SK-N-MC (cell line): ENCODE data around the gene GET4.
"Not testable (repeated sequence)": the region's sequence is repeated elsewhere in the genome, so short reads cannot be mapped to it uniquely, and the experiment has no call there.

Experiments used
- DNase-seq: peaks from one replicate; pipeline ENCODE4 v3.0.0-alpha.2; 2011; ENCODE audit warnings: low read depth, low spot score
- H3K27ac ChIP-seq: fragments of 200-600 bp; sonication (generic); 2 replicates; pipeline ENCODE4 v1.5.1; 2016; ENCODE audit warnings: mixed run types
- H3K36me3 ChIP-seq: fragments of 200-600 bp; sonication (generic); 2 replicates; pipeline ENCODE4 v1.6.1; 2017; ENCODE audit warnings: antibody characterized with exemption, low read length, mixed read lengths; ENCODE audit not compliant: insufficient read depth
- H3K4me3 ChIP-seq: fragments of 200-600 bp; sonication (generic); 2 replicates; pipeline ENCODE4 v1.5.1; 2016
- H3K9ac ChIP-seq: fragments of 200-600 bp; sonication (generic); 2 replicates; pipeline ENCODE4 v1.8.0; 2017; ENCODE audit warnings: mixed run types, mixed read lengths; ENCODE audit not compliant: insufficient read length
- H3K9me3 ChIP-seq: fragments of 200-600 bp; sonication (generic); 2 replicates; pipeline ENCODE4 v1.6.1; 2017; ENCODE audit warnings: low read depth, mild to moderate bottlenecking, antibody characterized with exemption, low read length, moderate library complexity, mixed read lengths
- EZH2 ChIP-seq: fragments of 200-600 bp; sonication (generic); IDR thresholded peaks from one replicate; pipeline ENCODE4 v1.6.1; 2017; ENCODE audit warnings: antibody characterized with exemption
- FOXP2 ChIP-seq: optimal IDR thresholded peaks from 2 replicates; pipeline ENCODE3; 2011; ENCODE audit warnings: mild to moderate bottlenecking, moderate library complexity; ENCODE audit not compliant: insufficient read depth; ENCODE audit errors: extremely low read length, control extremely low read depth
- POLR2AphosphoS5 ChIP-seq: IDR thresholded peaks from 2 replicates; pipeline ENCODE4 v1.6.1; 2012; ENCODE audit warnings: mild to moderate bottlenecking, low read depth, low read length, borderline replicate concordance

The GET4 gene

DNA sequence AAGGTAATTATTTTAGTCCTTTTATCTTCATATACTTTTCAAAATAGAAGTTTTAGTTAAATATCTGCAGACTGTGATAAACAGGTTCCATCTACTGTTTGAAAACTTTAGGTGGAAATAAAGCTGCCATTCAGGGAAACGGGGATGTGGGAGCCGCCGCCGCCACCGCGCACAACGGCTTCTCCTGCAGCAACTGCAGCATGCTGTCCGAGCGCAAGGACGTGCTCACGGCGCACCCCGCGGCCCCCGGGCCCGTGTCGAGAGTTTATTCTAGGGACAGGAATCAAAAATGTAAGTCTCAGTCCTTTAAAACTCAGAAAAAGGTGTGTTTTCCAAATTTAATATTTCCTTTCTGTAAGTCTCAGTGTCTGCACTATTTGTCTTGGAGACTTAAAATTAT, 33.1 kb upstream of the GET4 start:
- Histone ChIP-seq H3K9me3 (no peaks in the 10 kb centered on the region), H3K9ac (no peak overlapping the region), H3K36me3 (peaks cover 38% of the 10 kb centered on the region), H3K27ac (no peak overlapping the region), H3K4me3 (no peak overlapping the region)
- TF ChIP-seq FOXP2 (no peak), EZH2 (no peak), POLR2AphosphoS5 (no peak)
- no peak for DNase-seq

DNA sequence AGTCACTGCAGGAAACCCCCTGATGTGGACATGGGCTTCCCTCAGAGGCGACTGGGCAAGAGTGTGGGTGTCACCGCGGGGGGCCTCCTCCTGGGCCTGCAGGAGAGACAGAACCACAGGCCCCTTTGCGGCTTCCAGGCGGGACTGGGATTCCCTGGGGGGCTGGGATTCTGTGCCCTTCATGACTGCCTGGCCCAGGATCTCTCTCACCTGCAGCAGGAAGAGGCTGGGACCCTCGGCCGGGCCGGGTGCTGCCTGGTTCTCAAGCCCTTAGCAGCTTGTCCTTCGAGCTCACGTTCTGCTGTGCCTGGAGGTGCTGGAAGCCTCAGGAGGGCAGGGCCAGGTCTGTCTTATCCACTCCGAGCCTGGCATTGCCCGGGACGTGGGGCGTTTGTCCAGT, 32.3 kb upstream of the GET4 start:
- Histone ChIP-seq H3K9ac (no peak overlapping the region), H3K4me3 (no peak overlapping the region), H3K9me3 (no peaks in the 10 kb centered on the region), H3K36me3 (peaks cover 43% of the 10 kb centered on the region), H3K27ac (no peak overlapping the region)
- TF ChIP-seq FOXP2 (no peak), POLR2AphosphoS5 (no peak), EZH2 (no peak)
- DNase-seq: no peak

DNA sequence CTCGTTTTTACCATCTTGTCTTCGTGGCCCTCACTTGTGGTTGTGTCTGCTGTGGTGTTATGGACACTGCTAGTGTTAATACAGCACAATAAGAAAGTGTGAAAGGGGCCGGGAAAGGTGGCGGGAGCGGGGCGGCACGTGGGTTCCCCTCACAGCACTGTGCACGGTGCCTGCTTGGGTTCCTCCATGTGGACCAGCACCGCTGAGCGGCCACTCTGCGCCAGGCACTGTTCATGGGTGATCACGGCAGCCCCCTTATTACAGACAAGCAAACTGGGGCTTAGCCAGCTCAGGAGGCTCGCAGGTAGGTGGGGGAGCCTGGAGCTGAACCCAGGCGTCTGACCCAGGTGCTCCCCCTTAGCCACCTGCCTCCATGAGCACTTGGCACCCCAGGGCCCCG, 31.8 kb upstream of the GET4 start:
- Histone ChIP-seq H3K9ac (no peak overlapping the region), H3K36me3 (peaks cover 47% of the 10 kb centered on the region), H3K4me3 (no peak overlapping the region), H3K9me3 (no peaks in the 10 kb centered on the region), H3K27ac (no peak overlapping the region)
- no peak for TF ChIP-seq FOXP2
- no peak for TF ChIP-seq POLR2AphosphoS5
- TF ChIP-seq EZH2: no peak
- DNase-seq: no peak

DNA sequence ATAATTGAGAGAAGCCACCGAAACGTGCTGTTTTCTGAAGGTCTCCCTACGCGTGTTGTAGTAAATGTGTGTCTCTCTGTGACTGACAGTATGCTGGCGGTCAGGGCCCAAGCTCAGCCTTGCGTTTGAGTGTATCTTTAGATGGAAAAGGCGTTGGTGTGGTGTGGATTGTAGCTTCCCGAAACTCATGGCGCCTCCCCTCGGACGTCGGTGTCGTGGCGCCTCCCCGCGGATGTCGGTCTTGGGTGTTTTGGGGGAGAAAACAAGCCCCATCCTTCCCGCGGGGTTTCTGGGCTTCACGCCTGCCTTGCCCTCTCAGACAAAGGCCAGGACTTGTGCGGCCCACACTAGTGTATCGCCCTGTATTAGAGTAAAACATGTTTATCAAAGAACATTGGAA, 31.3 kb upstream of the GET4 start:
- Histone ChIP-seq H3K4me3 (no peak overlapping the region), H3K9ac (no peak overlapping the region), H3K27ac (no peak overlapping the region), H3K9me3 (no peaks in the 10 kb centered on the region), H3K36me3 (peaks cover 48% of the 10 kb centered on the region)
- DNase-seq: no peak
- no peak for TF ChIP-seq EZH2
- TF ChIP-seq POLR2AphosphoS5: no peak
- no peak for TF ChIP-seq FOXP2

DNA sequence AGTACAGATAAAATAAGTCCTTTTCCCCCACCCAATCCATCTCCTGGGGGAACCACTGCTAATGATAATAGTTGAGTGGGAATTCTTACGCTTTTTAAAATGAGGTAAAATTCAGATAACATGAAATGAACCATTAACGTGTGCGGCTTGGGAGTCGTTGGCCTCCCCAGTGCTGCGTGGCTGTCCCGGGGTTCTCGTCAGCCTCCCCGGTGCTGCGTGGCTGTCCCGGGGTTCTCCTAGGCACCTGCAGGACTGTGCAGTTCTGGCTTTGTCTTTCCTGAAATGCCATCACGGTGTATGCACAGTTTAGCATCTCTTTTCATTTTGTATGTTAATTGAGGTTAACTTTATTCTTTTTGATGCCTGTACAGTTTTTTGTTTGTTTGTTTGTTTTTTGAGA, 30.6 kb upstream of the GET4 start:
- Histone ChIP-seq H3K9ac (no peak overlapping the region), H3K27ac (no peak overlapping the region), H3K36me3 (peaks cover 44% of the 10 kb centered on the region), H3K4me3 (no peak overlapping the region), H3K9me3 (no peaks in the 10 kb centered on the region)
- no peak for DNase-seq
- TF ChIP-seq POLR2AphosphoS5 (no peak), FOXP2 (no peak), EZH2 (no peak)

DNA sequence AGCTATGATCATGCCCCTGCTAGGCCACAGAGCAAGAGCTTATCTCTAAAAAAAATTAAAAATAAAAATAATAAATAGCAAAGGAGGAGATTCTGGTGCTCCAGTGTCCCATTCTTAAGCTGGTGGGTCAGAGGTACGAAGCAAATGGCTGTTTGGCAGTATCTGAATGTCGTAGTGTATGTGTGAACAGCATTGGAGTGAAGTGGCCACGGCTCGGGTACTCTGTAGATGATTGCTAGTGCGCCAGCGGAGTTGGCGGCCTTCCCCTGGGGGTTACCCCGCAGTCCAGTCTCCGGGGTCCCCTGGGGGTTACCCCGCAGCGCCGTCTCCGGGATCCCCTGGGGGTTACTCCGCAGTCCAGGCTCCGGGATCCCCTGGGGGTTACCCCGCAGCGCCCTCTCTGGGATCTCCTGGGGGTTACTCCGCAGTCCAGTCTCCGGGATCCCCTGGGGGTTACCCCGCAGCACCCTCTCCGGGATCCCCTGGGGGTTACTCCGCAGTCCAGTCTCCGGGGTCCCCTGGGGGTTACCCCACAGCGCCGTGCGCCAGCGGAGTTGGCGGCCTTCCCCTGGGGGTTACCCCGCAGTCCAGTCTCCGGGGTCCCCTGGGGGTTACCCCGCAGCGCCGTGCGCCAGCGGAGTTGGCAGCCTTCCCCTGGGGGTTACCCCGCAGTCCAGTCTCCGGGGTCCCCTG, 29.2 kb upstream of the GET4 start:
- H3K9ac ChIP-seq, H3K4me3 ChIP-seq, H3K9me3 ChIP-seq, DNase-seq, H3K27ac ChIP-seq: not testable (repeated sequence)
- peaks cover 50% of the 10 kb centered on the region for H3K36me3 ChIP-seq

DNA sequence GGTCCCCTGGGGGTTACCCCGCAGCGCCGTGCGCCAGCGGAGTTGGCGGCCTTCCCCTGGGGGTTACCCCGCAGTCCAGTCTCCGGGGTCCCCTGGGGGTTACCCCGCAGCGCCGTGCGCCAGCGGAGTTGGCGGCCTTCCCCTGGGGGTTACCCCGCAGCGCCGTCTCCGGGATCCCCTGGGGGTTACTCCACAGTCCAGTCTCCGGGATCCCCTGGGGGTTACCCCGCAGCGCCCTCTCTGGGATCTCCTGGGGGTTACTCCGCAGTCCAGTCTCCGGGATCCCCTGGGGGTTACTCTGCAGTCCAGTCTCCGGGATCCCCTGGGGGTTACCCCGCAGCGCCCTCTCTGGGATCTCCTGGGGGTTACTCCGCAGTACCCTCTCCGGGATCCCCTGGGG, 28.6 kb upstream of the GET4 start:
- not testable (repeated sequence) for H3K27ac ChIP-seq, H3K9me3 ChIP-seq, H3K9ac ChIP-seq, H3K4me3 ChIP-seq, DNase-seq
- peaks cover 50% of the 10 kb centered on the region for H3K36me3 ChIP-seq

DNA sequence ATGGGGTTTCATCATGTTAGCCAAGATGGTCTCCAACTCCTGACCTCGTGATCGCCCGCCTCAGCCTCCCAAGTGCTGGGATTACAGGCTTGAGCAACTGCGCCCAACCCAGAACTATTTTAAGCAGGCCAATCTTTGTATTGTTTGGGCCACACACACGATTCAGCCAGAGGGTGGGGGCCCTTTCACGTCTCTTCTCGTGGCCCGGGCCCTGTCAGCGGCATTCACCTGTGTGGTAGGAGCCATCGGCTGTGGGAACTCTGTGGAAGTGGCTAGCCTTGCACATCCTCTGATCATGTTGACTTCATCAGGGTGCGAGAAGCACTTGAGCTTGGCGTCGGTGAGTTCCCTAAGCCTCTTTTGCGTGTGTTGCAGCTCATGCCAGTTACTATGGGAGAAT, 27.2 kb upstream of the GET4 start:
- no peak overlapping the region for H3K4me3 ChIP-seq
- no peak for DNase-seq
- no peaks in the 10 kb centered on the region for H3K9me3 ChIP-seq
- no peak overlapping the region for H3K27ac ChIP-seq
- no peak for TF ChIP-seq POLR2AphosphoS5
- TF ChIP-seq FOXP2: no peak
- TF ChIP-seq EZH2: no peak
- peaks cover 50% of the 10 kb centered on the region for H3K36me3 ChIP-seq
- no peak overlapping the region for H3K9ac ChIP-seq

DNA sequence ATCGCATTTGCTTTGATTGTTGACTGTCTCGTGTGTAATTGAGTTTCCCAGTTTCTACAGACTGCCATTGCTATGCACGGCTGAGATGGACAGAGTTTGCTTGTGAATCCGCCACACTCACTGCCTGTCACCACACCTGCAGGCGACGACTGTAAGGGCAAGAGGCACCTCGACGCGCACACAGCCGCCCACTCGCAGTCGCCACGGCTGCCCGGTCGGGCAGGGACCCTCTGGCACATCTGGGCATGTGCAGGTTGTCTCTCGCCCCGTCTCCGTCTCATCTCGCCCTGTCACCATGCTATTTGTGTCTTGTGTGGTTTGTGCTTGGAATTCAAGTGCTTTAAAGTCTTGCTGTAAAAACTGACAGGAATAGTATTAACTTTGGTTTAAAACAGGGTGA, 26.6 kb upstream of the GET4 start:
- DNase-seq: no peak
- no peak overlapping the region for H3K4me3 ChIP-seq
- no peak overlapping the region for H3K27ac ChIP-seq
- no peak overlapping the region for H3K9ac ChIP-seq
- peaks cover 50% of the 10 kb centered on the region for H3K36me3 ChIP-seq
- no peak for TF ChIP-seq FOXP2
- TF ChIP-seq EZH2: no peak
- TF ChIP-seq POLR2AphosphoS5: no peak
- H3K9me3 ChIP-seq: no peaks in the 10 kb centered on the region

DNA sequence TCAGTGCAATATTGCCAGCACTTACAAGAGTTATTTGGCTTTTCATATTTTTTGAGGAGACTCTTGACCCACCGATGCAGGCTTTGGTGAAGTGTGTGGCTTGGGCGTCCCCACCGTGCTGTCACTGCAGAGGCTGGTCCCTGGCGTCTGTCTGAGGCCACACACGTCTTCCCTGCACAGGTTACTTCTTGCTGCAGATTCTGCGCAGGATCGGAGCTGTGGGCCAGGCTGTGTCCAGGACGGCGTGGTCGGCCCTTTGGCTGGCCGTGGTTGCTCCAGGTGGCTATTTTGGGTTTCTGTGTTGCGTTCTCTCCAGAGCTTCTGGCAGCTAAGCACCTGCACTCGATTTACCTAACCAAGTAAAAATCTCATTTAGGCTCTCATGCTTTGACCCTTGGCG, 25.1 kb upstream of the GET4 start:
- peaks cover 51% of the 10 kb centered on the region for H3K36me3 ChIP-seq
- no peak for DNase-seq
- TF ChIP-seq POLR2AphosphoS5: no peak
- TF ChIP-seq FOXP2: no peak
- TF ChIP-seq EZH2: no peak

More for the DNA sequence above, 25.1 kb upstream of the GET4 start:
- Histone ChIP-seq H3K9me3 (no peaks in the 10 kb centered on the region), H3K4me3 (no peak overlapping the region), H3K27ac (no peak overlapping the region), H3K9ac (no peak overlapping the region)
